GM19397 (cell line): ENCODE data around the gene SERPINA4.

Experiments
- ATAC-seq: cut with Tn5 transposase; IDR thresholded peaks from one replicate; pipeline ENCODE4 v1.9.1; 2021; ENCODE audit warnings: mild to moderate bottlenecking, moderate library complexity; ENCODE audit not compliant: unreplicated experiment

Gene SERPINA4

GRCh38 chr14:94613720-94614644, 52.7 kb downstream of the SERPINA4 start:
- no peak for ATAC-seq

GRCh38 chr14:94614802-94615201, 53.6 kb downstream of the SERPINA4 start:
- ATAC-seq: no peak

GRCh38 chr14:94615254-94615653, 54.0 kb downstream of the SERPINA4 start:
- no peak for ATAC-seq

GRCh38 chr14:94615823-94616570, 54.8 kb downstream of the SERPINA4 start:
- no peak for ATAC-seq

- no peak for ATAC-seq
Observed at GRCh38 chr14:94617366-94617941, 56.2 kb downstream of the SERPINA4 start.

- ATAC-seq: no peak
Observed at GRCh38 chr14:94617988-94618822, 57.0 kb downstream of the SERPINA4 start.

- no peak for ATAC-seq
Observed at GRCh38 chr14:94619297-94619696, 58.1 kb downstream of the SERPINA4 start.
